Aorta (tissue), 5 donors: Measurements from ENCODE around the gene NKX6-2. TPM values are rescaled to one million over a fixed set of nuclear protein-coding genes. Genes with fewer than 3 reads are reported as not detected.
"Not testable (repeated sequence)": the region's sequence is repeated elsewhere in the genome, so short reads cannot be mapped to it uniquely, and the experiment has no call there.

Source experiments
- ATAC-seq: fragments of 200-7000 bp; cut with Tn5 transposase; one replicate; pipeline ENCODE4 v1.9.1; 2022; ENCODE audit warnings: moderate library complexity; ENCODE audit not compliant: low FRiP score
- DNase-seq, 2 donors: peaks; one replicate each; pipeline ENCODE4 v3.0.0-alpha.2; 2020
- H3K27ac ChIP-seq, 2 donors: one replicate each; pipeline ENCODE4 v1.5.1; 2013; ENCODE audit warnings: low read length in 2 of 2, mild to moderate bottlenecking in 2 of 2, moderate library complexity in 2 of 2, control low read depth in 1 of 2, inconsistent platforms in 1 of 2, low read depth in 1 of 2
- H3K27me3 ChIP-seq, 2 donors: one replicate each; pipeline ENCODE4 v1.6.1; 2013; ENCODE audit warnings: control low read depth in 1 of 2, low read length in 1 of 2, mild to moderate bottlenecking in 1 of 2, moderate library complexity in 1 of 2; ENCODE audit not compliant: insufficient read depth in 2 of 2, control insufficient read depth in 1 of 2
- H3K36me3 ChIP-seq, 2 donors: one replicate each; pipeline ENCODE4 v1.6.1; 2013; ENCODE audit warnings: control low read depth in 1 of 2, low read length in 1 of 2, mild to moderate bottlenecking in 1 of 2; ENCODE audit not compliant: insufficient read depth in 2 of 2, control insufficient read depth in 1 of 2
- H3K4me1 ChIP-seq, 2 donors: one replicate each; pipeline ENCODE4 v1.6.1; 2013; ENCODE audit warnings: low read length in 2 of 2, control low read depth in 1 of 2, mild to moderate bottlenecking in 1 of 2, moderate library complexity in 1 of 2; ENCODE audit not compliant: insufficient read depth in 2 of 2, control insufficient read depth in 1 of 2
- H3K4me3 ChIP-seq, 2 donors: one replicate each; pipeline ENCODE4 v1.5.1; 2013; ENCODE audit warnings: low read length in 2 of 2, control low read depth in 1 of 2, mild to moderate bottlenecking in 1 of 2
- H3K9me3 ChIP-seq: one replicate; pipeline ENCODE4 v1.6.1; 2013; ENCODE audit warnings: mild to moderate bottlenecking, low read length; ENCODE audit not compliant: control insufficient read depth
- WGBS, 2 donors: extraction: QIAGEN DNeasy Blood & Tissue Kit; methylation state at CpG; one replicate each; pipeline ENCODE4 v1.1.7; 2013; 5-methylcytosine and 5-hydroxymethylcytosine counted together
- intact Hi-C, 2 donors: fragments of 100-400 bp; cut with DNase I; formaldehyde crosslinking; loops; one replicate each; pipeline versions ENCODE4 v1.14.2 to v1.15.0; 2022
- polyA plus RNA-seq, 2 donors: library from polyadenylated mRNA; stranded (reverse); fragments of 200-250 nt; gene quantifications; one replicate each; pipeline ENCODE4 v1.2.3, GENCODE V29; 2013
- total RNA-seq, 2 donors: library from RNA; stranded (reverse); fragmentation: NEBNext Ultra II Directional; extraction: Animal tissue kit (Norgen Biotek cat#: 25700); gene quantifications; one replicate each; pipeline ENCODE4 v1.2.1, GENCODE V29; 2021
- donor health status: healthy with polysubstance abuse.
- donor health status: Bipolar disorder and iron deficiency.
- donor health status: DM: no; HTN: no; CAD: no.
- donor health status: DM: no; HTN: no; CAD: no.
- donor health status: DM: yes; HTN: yes; CAD: no.

The NKX6-2 gene
- total and polyA plus RNA-seq, 4 donors, result not detected

GRCh38 chr10:132793871-132794849 lies 8.2 kb upstream of the NKX6-2 start:
- Histone ChIP-seq H3K36me3 (no peaks in the 10 kb centered on the region), H3K27me3 (no peaks in the 10 kb centered on the region), H3K4me3 (no peak overlapping the region), H3K27ac (no peak overlapping the region), H3K9me3 (no peaks in the 10 kb centered on the region), H3K4me1 (no peaks in the 10 kb centered on the region)
- DNase-seq, result no peak
- WGBS, 2 donors, result 54 to 66% methylated on average over 51 to 57 of the region's 57 CpGs
- no peak for ATAC-seq
- intact Hi-C loops, result no loop called here

- Histone ChIP-seq H3K27ac (no peak overlapping the region), H3K27me3 (no peaks in the 10 kb centered on the region), H3K4me1 (no peaks in the 10 kb centered on the region), H3K36me3 (no peaks in the 10 kb centered on the region), H3K4me3 (no peak overlapping the region), H3K9me3 (no peaks in the 10 kb centered on the region)
- no peak for ATAC-seq
- 89 to 92% methylated on average over 9 of the region's 9 CpGs for WGBS, 2 donors
- intact Hi-C loops, result no loop called here
- DNase-seq, result no peak
Observed at GRCh38 chr10:132793213-132793612, 7.3 kb upstream of the NKX6-2 start.

DNA sequence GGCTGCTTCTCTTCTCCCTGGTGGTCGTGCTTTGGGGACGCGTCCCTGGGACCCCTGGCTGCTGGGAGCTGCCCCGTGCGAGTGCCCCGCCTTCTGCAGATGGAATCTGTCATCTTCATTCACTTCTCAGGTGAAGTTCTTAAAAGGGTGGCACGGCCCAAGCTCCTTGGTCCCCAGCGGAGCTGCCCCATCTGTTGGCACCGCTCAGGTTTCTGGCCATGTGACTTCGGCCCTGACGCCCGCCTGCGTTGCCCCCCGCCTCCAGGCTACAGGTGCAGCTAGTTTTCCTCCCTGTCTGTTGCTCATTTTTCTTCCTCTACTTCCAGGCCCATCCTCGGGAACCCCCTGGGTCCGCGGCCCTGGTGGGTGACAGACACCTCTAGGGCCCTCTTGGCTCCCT lies 6.8 kb upstream of the NKX6-2 start:
- ATAC-seq, result no peak
- H3K9me3 ChIP-seq, result no peaks in the 10 kb centered on the region
- no peaks in the 10 kb centered on the region for H3K27me3 ChIP-seq
- no peaks in the 10 kb centered on the region for H3K4me1 ChIP-seq
- no peaks in the 10 kb centered on the region for H3K36me3 ChIP-seq
- intact Hi-C loops, result no loop called here
- DNase-seq, result no peak
- no peak overlapping the region for H3K4me3 ChIP-seq
- 83 to 90% methylated on average over 17 of the region's 17 CpGs for WGBS, 2 donors
- H3K27ac ChIP-seq, result no peak overlapping the region

- H3K4me3 ChIP-seq, ATAC-seq, H3K27me3 ChIP-seq, H3K36me3 ChIP-seq, H3K4me1 ChIP-seq, H3K27ac ChIP-seq, H3K9me3 ChIP-seq, DNase-seq, intact Hi-C loops: not testable (repeated sequence)
- WGBS, 2 donors, result 94 to 95% methylated on average over 33 of the region's 33 CpGs
Observed at GRCh38 chr10:132792099-132792498, 6.2 kb upstream of the NKX6-2 start.

DNA sequence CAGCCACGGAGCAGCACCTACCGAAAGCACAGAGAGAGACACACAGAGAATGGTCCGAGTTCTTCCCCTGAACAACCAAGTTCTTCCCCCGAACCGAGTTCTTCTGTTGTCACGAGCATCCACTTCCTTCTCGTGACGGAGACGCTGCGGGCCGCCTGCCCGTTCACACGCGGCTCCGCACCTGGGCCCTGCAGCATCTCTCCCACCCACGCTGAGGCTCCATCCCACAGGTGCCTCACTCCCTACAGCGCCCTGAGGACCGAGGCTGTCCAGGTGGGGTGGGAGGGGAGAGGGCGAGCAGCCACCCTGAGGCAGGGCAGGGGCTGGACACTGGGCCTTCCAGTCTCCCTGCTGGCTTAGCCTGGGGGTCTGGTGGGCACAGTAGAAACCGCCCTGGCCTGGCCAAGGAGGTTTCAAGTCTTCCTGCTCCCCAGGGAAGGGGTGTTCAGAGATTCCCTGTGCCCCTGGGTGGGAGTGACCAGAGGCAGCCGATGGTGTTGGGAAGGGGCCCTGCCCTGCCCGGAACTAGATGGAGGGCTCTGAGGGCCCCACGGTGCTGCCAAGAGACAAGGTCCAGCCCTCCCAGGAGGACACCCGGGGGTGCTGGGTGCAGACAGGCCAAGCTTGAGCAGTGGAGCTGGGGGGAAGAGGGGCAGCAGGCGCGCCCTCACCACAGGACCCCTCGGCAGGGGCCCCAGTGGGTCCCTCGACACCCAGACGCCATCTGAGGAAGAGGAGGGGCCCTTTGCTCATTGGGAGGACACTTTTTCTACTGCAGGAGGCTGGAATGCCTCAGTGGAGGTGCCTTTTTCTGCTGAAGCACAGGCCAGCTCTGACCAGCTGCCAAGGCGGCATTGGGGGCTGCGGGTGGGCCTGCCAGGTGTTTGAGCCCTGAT lies 5.2 kb upstream of the NKX6-2 start:
- no peak for ATAC-seq
- H3K9me3 ChIP-seq, result no peaks in the 10 kb centered on the region
- no peak overlapping the region for H3K4me3 ChIP-seq
- H3K27ac ChIP-seq, result no peak overlapping the region
- no peaks in the 10 kb centered on the region for H3K4me1 ChIP-seq
- WGBS, 2 donors, result 61 to 64% methylated on average over 26 to 31 of the region's 31 CpGs
- no peak for DNase-seq
- no peaks in the 10 kb centered on the region for H3K27me3 ChIP-seq
- no peaks in the 10 kb centered on the region for H3K36me3 ChIP-seq
- intact Hi-C loops, result no loop called here

DNA sequence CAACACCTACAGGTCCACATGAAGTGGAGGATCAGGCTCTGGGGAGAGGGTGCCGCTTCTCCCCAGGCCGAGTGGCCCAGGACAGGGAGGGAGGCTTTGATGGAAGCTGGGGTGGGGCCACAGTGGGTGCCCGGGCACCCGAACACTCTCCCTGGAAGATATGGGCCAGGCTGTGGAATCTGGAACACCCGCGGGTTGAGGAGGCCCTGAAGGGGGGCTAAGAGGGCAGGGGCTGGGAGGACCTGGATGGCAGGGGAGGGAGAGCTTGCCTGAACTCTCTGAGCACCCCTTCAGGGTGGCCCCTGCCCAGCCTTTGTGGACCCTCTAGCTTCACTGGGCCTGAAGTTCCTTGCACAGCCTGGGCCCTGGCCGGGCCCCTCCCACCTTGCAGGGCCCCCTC lies 4.5 kb upstream of the NKX6-2 start:
- no peaks in the 10 kb centered on the region for H3K4me1 ChIP-seq
- DNase-seq (no peak), ATAC-seq (no peak)
- no peak overlapping the region for H3K27ac ChIP-seq
- no peaks in the 10 kb centered on the region for H3K36me3 ChIP-seq
- H3K27me3 ChIP-seq, result no peaks in the 10 kb centered on the region
- 47 to 50% methylated on average over 7 of the region's 7 CpGs for WGBS, 2 donors
- H3K9me3 ChIP-seq, result no peaks in the 10 kb centered on the region
- intact Hi-C loops, result no loop called here
- H3K4me3 ChIP-seq, result no peak overlapping the region

GRCh38 chr10:132789659-132790148 lies 3.8 kb upstream of the NKX6-2 start:
- Histone ChIP-seq H3K36me3 (no peaks in the 10 kb centered on the region), H3K27ac (no peak overlapping the region), H3K4me3 (no peak overlapping the region), H3K27me3 (no peaks in the 10 kb centered on the region), H3K9me3 (no peaks in the 10 kb centered on the region), H3K4me1 (no peaks in the 10 kb centered on the region)
- DNase-seq (no peak), ATAC-seq (no peak)
- WGBS, 2 donors, result 71 to 74% methylated on average over 15 of the region's 15 CpGs
- intact Hi-C loops, result no loop called here

DNA sequence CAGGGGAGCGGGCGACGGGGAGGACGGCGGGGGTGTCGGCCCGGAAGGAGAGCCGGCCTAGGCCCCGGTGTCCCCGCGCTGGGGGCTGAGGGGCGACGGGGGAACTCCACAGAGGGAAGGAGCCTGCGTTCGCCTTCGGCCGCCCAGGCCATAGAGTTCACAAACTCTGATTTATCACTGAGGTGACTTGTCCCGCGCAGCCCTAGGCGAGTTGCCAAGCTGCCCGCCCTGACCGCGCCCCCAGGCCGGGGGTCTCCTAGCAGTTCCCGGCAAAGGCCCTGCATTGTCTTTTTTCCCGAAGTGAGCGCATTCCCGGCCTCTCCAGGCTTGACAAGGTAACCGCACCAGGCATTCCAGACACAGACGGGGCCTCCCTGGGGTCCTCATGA lies 2.9 kb upstream of the NKX6-2 start:
- no peak overlapping the region for H3K27ac ChIP-seq
- intact Hi-C loops, result no loop called here
- H3K36me3 ChIP-seq, result no peaks in the 10 kb centered on the region
- H3K27me3 ChIP-seq, result peaks cover 0 to 4% of the 10 kb centered on the region in 2 donors
- WGBS, 2 donors, result 8 to 11% methylated on average over 25 to 30 of the region's 30 CpGs
- H3K4me3 ChIP-seq, result no peak overlapping the region
- DNase-seq, result no peak
- no peaks in the 10 kb centered on the region for H3K4me1 ChIP-seq
- ATAC-seq, result no peak
- no peaks in the 10 kb centered on the region for H3K9me3 ChIP-seq
